T-cell (primary cell): Measurements from ENCODE around the gene TTC3. TPM values are rescaled to one million over a fixed set of nuclear protein-coding genes. Genes with fewer than 3 reads are reported as not detected.
A peak's percentile ranks its signal among the peaks of the same experiment; 100 is the strongest.

Experiments used
- ATAC-seq, 4 experiments: fragments of 200-7000 bp in 3 of 4; fragments of 150-1000 bp in 1 of 4; cut with Tn5 transposase; replicated peaks in 1 of 4; 1 replicate in 3 of 4; 2 replicates in 1 of 4; pipeline ENCODE4 v1.10.0; 2021; ENCODE audit warnings: moderate library complexity in 3 of 4, mild to moderate bottlenecking in 2 of 4, moderate number of reproducible peaks in 1 of 4
- CTCF ChIA-PET, 2 donors: fragments of 300-600 bp; sonication (Branson Sonifier 250); formaldehyde crosslinking; loops; one replicate each; lab custom pipeline; 2022; ENCODE audit warnings: antibody characterized with exemption in 2 of 2; lab: Charles Lee
- POLR2A ChIA-PET, 2 donors: fragments of 300-600 bp; sonication (Branson Sonifier 250); formaldehyde crosslinking; loops; one replicate each; lab custom pipeline; 2022; ENCODE audit warnings: antibody characterized with exemption in 2 of 2; lab: Charles Lee
- DNase-seq, 35 experiments: peaks; one replicate each; pipeline versions ENCODE4 v3.0.0 to v3.0.0-alpha.2; 2013 to 2023
- H3K27ac ChIP-seq: one replicate; pipeline ENCODE4 v1.5.1; 2013; ENCODE audit warnings: low read length
- H3K27me3 ChIP-seq, 2 experiments: replicated peaks in 1 of 2; 1 replicate in 1 of 2; 2 replicates in 1 of 2; pipeline versions ENCODE4 v1.6.1 to v1.7.0; 2013; ENCODE audit warnings: low read length in 1 of 2, mixed read lengths in 1 of 2; ENCODE audit not compliant: control insufficient read depth in 2 of 2, insufficient read depth in 2 of 2; ENCODE audit errors: extremely low read depth in 1 of 2
- H3K36me3 ChIP-seq, 2 donors: 1 replicate in 1 of 2; 2 replicates in 1 of 2; pipeline versions ENCODE4 v1.6.1 to v1.7.0; 2013; ENCODE audit warnings: low read length in 1 of 2; ENCODE audit not compliant: control insufficient read depth in 2 of 2, insufficient read depth in 1 of 2; ENCODE audit errors: extremely low read depth in 1 of 2
- H3K4me1 ChIP-seq, 2 experiments: 1 replicate in 1 of 2; 2 replicates in 1 of 2; pipeline versions ENCODE4 v1.6.1 to v1.7.0; 2013; ENCODE audit warnings: low read length in 2 of 2, mixed read lengths in 1 of 2; ENCODE audit not compliant: insufficient read depth in 2 of 2, control insufficient read depth in 1 of 2; ENCODE audit errors: extremely low read depth in 1 of 2
- H3K4me3 ChIP-seq, 2 donors: 1 replicate in 1 of 2; 2 replicates in 1 of 2; pipeline versions ENCODE4 v1.5.1 to v1.7.0; 2013; ENCODE audit warnings: mild to moderate bottlenecking in 2 of 2, low read length in 1 of 2, moderate library complexity in 1 of 2; ENCODE audit not compliant: control insufficient read depth in 1 of 2; ENCODE audit errors: extremely low read depth in 1 of 2
- H3K9me3 ChIP-seq: 2 replicates; pipeline ENCODE4 v1.7.0; 2013
- H3K27ac Mint-ChIP-seq, 2 donors: one replicate each; pipeline ENCODE4 v1.8.0; 2020 to 2021; ENCODE audit warnings: mild to moderate bottlenecking in 2 of 2, mixed read lengths in 2 of 2
- H3K27me3 Mint-ChIP-seq, 2 donors: one replicate each; pipeline ENCODE4 v1.8.0; 2021 to 2022; ENCODE audit warnings: mixed read lengths in 2 of 2
- H3K36me3 Mint-ChIP-seq: one replicate; pipeline ENCODE4 v1.8.0; 2021; ENCODE audit warnings: mixed read lengths
- H3K4me1 Mint-ChIP-seq, 3 donors: one replicate each; pipeline ENCODE4 v1.8.0; 2020 to 2022; ENCODE audit warnings: mixed read lengths in 3 of 3, mild to moderate bottlenecking in 1 of 3
- H3K4me3 Mint-ChIP-seq, 3 donors: one replicate each; pipeline ENCODE4 v1.8.0; 2020 to 2022; ENCODE audit warnings: mild to moderate bottlenecking in 3 of 3, mixed read lengths in 3 of 3, moderate library complexity in 3 of 3
- H3K9me3 Mint-ChIP-seq, 3 donors: one replicate each; pipeline ENCODE4 v1.8.0; 2020 to 2022; ENCODE audit warnings: mixed read lengths in 3 of 3
- WGBS: methylation state at CpG from one replicate; pipeline ENCODE4 v1.1.5; 2013; ENCODE audit warnings: missing lambda C conversion rate; ENCODE audit not compliant: insufficient coverage; 5-methylcytosine and 5-hydroxymethylcytosine counted together
- total RNA-seq, 35 experiments: library from RNA in 6 of 35; stranded (reverse) in 6 of 35; fragments of 120-200 nt in 1 of 35; gene quantifications; one replicate each; pipeline versions ENCODE4 v1.2.1 to v1.2.4 and lab custom pipeline; 2013 to 2026

Gene TTC3
- total RNA-seq, 5 donors from 2014 or later (not counting 1 experiment from before 2014, with no cell fraction given), result 125 to 153 (median 139) TPM

DNA sequence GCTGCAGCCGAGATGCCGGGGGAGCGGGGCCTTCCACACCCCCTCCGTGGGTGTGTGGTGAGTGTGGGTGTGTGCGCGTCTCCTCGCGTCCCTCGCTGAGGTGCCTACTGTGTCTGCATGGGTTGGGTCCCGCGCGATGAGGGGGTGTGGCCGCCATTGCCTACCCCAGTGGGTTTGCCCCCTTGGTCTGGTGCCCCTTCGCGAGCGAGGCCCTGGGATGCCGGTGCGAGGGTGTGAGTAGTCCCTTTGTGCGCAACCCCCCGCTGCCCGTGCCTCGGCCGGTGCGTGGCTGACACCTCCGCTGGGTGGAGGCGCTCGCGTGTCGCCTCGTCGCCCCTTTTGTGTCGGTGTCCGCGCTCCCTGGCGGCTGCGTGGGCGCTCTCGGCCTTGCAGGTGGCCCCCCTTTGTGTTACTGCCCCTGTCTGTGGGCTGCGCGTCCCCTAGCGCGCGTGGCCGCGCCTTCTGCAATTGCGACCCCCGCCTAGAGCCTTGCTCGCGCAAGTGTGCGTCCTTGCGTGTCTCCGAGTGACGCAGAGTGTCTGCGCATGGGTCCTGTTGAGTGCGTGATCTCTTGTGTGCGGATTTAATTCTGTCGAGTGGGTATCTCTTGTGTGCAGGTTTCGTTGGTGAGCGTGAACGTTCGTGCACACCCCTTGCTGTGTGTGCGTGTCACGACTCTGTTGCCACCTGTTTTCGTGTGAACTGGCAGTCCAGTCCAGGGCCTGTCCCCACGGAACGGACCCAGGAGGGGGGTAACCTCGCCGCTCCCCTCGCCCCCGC, 553 bp downstream of the TTC3 start:
- no peaks in the 10 kb centered on the region for H3K27me3 Mint-ChIP-seq
- Histone ChIP-seq H3K27me3 (no peaks in the 10 kb centered on the region), H3K4me3 (peak overlapping the region; percentile 84 to 92), H3K27ac (peak overlapping the region; percentile 87), H3K36me3 (no peaks in the 10 kb centered on the region), H3K4me1 (peaks cover 19 to 22% of the 10 kb centered on the region in 2 experiments), H3K9me3 (no peaks in the 10 kb centered on the region)
- H3K9me3 Mint-ChIP-seq, result no peaks in the 10 kb centered on the region
- peaks cover 56 to 58% (median 58%) of the 10 kb centered on the region in 3 donors for H3K4me1 Mint-ChIP-seq
- peak overlapping the region; percentile 92 to 97 (median 93) for H3K4me3 Mint-ChIP-seq
- H3K27ac Mint-ChIP-seq, result peak overlapping the region; percentile 95 to 96
- DNase-seq, result peak; percentile 61 to 84 (median 73)
- 1% methylated on average over 61 of the region's 70 CpGs for WGBS
- POLR2A ChIA-PET, result no interaction called here
- CTCF ChIA-PET, result no interaction called here
- ATAC-seq, result peak; percentile 53 to 67 (median 56)
- H3K36me3 Mint-ChIP-seq, result peaks cover 13% of the 10 kb centered on the region

DNA sequence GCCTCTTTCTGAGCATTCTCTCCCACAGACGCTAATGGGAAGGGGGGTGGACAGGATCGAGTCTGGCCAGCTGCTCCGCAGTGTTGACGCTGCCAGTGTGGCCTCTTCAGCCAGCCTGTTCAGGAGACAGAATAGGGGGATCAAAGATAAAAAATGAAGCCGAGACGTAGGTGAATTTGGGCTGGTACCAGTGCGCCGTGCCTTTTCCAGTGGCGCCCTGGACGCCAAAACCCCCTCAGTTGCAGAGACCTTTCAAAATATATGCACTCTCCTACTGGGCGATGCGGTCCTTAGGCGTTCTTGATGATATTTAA, 1.1 kb downstream of the TTC3 start:
- no CpG with 5 or more reads among the region's 13 CpGs for WGBS
- ATAC-seq (no peak), DNase-seq (no peak)
- Histone ChIP-seq H3K4me3 (peak overlapping the region; percentile 84 to 92), H3K9me3 (no peaks in the 10 kb centered on the region), H3K27ac (peak overlapping the region; percentile 87), H3K36me3 (no peaks in the 10 kb centered on the region), H3K4me1 (peaks cover 19 to 22% of the 10 kb centered on the region in 2 experiments), H3K27me3 (no peaks in the 10 kb centered on the region)
- ChIA-PET POLR2A (no interaction called here), CTCF (no interaction called here)
- peaks cover 60 to 62% (median 61%) of the 10 kb centered on the region in 3 donors for H3K4me1 Mint-ChIP-seq
- H3K27me3 Mint-ChIP-seq, result no peaks in the 10 kb centered on the region
- peaks cover 0 to 3% (median 2%) of the 10 kb centered on the region in 3 donors for H3K9me3 Mint-ChIP-seq
- H3K4me3 Mint-ChIP-seq, result peak overlapping the region; percentile 92 to 97 (median 93)
- peaks cover 11% of the 10 kb centered on the region for H3K36me3 Mint-ChIP-seq
- peak overlapping the region; percentile 95 to 96 for H3K27ac Mint-ChIP-seq

DNA sequence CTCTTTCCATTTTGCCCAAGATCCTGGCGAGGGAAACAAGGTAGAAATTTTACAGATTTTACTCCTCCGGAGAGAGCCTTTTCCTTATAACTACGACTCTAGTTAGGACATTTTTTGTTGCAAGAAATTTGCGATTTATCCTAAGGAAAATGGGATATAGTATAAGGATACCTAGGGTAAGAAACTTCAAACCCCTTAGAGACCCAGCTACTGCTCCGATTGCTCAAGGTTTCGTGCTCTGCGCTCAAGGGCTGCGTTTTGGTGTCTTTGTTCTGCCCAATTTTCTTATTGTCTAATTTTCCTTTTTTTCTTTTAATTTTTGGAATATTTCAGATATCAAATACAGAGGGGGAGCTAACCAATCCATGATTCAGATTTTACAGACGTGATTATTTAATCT, 1.5 kb downstream of the TTC3 start:
- ChIA-PET POLR2A (no interaction called here), CTCF (no interaction called here)
- Histone ChIP-seq H3K27ac (peak overlapping the region; percentile 87), H3K9me3 (no peaks in the 10 kb centered on the region), H3K4me1 (peaks cover 19 to 22% of the 10 kb centered on the region in 2 experiments), H3K36me3 (no peaks in the 10 kb centered on the region), H3K4me3 (peak overlapping the region; percentile 84 to 92), H3K27me3 (no peaks in the 10 kb centered on the region)
- H3K9me3 Mint-ChIP-seq, result peaks cover 0 to 5% (median 3%) of the 10 kb centered on the region in 3 donors
- peaks cover 60 to 66% (median 63%) of the 10 kb centered on the region in 3 donors for H3K4me1 Mint-ChIP-seq
- peak overlapping the region; percentile 95 to 96 for H3K27ac Mint-ChIP-seq
- peak overlapping the region; percentile 92 to 97 (median 93) for H3K4me3 Mint-ChIP-seq
- ATAC-seq (no peak), DNase-seq (no peak)
- no CpG with 5 or more reads among the region's 9 CpGs for WGBS
- H3K36me3 Mint-ChIP-seq, result peaks cover 11% of the 10 kb centered on the region
- no peaks in the 10 kb centered on the region for H3K27me3 Mint-ChIP-seq

DNA sequence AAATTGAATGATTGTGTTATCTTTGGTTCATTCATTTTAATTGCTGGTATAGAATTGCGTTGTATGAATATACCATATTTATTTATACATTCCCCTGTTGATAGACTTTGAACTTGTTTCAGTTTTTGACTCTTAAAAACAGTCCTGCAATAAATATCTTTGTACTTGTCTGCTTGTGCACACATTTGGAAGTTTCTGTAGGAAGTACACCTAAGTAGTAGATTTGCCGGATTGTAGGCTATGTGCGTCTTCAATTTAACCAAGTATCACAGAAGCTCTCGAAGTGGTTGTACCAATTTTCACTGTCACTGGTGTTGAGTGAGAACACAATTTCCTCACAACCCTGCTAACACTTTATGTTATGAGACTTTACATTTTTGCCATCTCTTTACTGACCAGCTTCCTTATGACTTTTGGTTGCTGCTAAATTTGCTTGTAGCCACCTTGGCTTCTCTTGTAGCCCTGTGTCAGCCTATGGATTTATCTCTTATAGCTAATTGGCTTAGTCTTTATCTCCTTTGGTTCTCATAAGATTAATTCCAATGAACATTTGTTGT, 2.2 kb downstream of the TTC3 start:
- no CpG with 5 or more reads among the region's 4 CpGs for WGBS
- no peaks in the 10 kb centered on the region for H3K9me3 ChIP-seq
- DNase-seq (no peak), ATAC-seq (no peak)
- ChIA-PET CTCF (interaction anchor here in 1 of 2 donors (0.6 kb wide), 1 partner anchor 28 kb away, joined by 3 read pairs; no protein-coding TSS in a partner anchor), POLR2A (interaction anchor here in 1 of 2 donors (0.6 kb wide), 1 partner anchor 11 kb away, joined by 4 read pairs; no protein-coding TSS in a partner anchor)
- no peak overlapping the region for H3K27ac ChIP-seq
- H3K36me3 ChIP-seq, result no peaks in the 10 kb centered on the region
- Mint-ChIP-seq H3K27me3 (no peaks in the 10 kb centered on the region), H3K36me3 (peaks cover 11% of the 10 kb centered on the region), H3K9me3 (peaks cover 0 to 5% (median 5%) of the 10 kb centered on the region in 3 donors), H3K4me3 (peak overlapping the region; percentile 55 to 93 (median 92)), H3K27ac (no peak overlapping the region), H3K4me1 (peaks cover 61 to 73% (median 62%) of the 10 kb centered on the region in 3 donors)
- no peaks in the 10 kb centered on the region for H3K27me3 ChIP-seq
- H3K4me1 ChIP-seq, result peaks cover 19 to 22% of the 10 kb centered on the region in 2 experiments
- no peak overlapping the region for H3K4me3 ChIP-seq

DNA sequence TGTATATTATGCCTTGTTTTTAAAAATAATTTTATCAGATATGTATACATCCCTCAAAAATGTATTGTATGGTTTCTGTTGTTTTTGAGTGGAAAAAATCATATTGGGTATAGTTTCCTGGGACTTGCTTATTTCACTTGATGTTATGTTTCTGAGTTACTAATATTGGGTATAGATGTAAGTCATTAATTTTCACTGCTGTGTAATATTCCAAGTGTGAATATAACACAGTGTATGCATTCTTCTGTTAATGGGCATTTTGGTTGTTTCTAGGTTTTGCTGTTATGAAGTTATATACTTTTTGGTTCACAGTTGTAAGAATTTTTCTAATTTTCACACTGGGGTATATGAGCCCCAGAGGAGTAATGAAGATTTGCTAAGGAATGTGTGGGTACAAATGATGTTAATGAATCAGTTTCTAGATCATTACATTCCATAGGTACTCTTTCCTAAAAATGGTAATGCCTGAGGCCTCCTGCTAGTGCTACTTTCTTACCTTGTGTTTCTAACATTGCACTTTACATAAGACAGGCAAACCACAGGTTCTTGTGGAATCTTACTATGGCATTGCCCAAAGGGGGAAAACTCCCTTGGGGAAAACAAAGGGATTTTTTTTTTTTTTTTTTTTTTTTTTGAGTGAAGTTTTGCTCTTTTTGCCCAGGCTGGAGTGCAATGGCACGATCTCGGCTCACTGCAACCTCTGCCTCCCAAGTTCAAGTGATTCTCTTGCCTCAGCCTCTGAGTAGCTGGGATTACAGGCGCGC, 3.2 kb downstream of the TTC3 start:
- peaks cover 0 to 5% (median 5%) of the 10 kb centered on the region in 3 donors for H3K9me3 Mint-ChIP-seq
- no peak overlapping the region for H3K27ac Mint-ChIP-seq
- DNase-seq, result no peak
- Histone ChIP-seq H3K4me3 (no peak overlapping the region), H3K9me3 (no peaks in the 10 kb centered on the region), H3K4me1 (peaks cover 19 to 21% of the 10 kb centered on the region in 2 experiments), H3K27me3 (no peaks in the 10 kb centered on the region), H3K27ac (no peak overlapping the region), H3K36me3 (no peaks in the 10 kb centered on the region)
- no peak for ATAC-seq
- H3K36me3 Mint-ChIP-seq, result peaks cover 9% of the 10 kb centered on the region
- 100% methylated on average over 2 of the region's 4 CpGs for WGBS
- POLR2A ChIA-PET, result no interaction called here
- CTCF ChIA-PET, result no interaction called here
- no peaks in the 10 kb centered on the region for H3K27me3 Mint-ChIP-seq
- H3K4me3 Mint-ChIP-seq, result no peak overlapping the region
- peaks cover 59 to 70% (median 59%) of the 10 kb centered on the region in 3 donors for H3K4me1 Mint-ChIP-seq

DNA sequence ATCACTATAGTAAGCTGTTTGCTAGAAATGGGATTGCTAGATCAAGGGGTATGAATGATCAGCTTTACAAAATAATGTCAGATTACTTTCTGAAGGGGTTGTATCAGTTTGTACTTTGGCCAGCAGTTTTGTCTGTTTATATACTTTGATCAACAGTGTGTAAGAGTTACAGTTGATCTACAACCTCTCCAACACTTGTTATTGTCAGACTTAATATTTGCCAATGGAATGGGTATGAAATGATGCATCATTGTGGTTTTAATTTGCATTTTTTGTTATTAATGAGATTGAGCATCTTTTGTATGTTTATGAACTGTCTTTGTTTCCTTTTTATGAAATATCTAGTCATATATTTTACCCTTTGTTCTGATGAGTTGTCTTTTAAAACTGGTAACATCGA, 4.3 kb downstream of the TTC3 start:
- H3K4me1 Mint-ChIP-seq, result peaks cover 57 to 60% (median 57%) of the 10 kb centered on the region in 3 donors
- H3K27me3 Mint-ChIP-seq, result no peaks in the 10 kb centered on the region
- no peak for ATAC-seq
- ChIA-PET POLR2A (interaction anchor here in 1 of 2 donors (0.6 kb wide), 1 partner anchor 330 kb away, joined by 6 read pairs; no protein-coding TSS in a partner anchor), CTCF (no interaction called here)
- no peak overlapping the region for H3K27ac Mint-ChIP-seq
- peaks cover 0 to 5% (median 5%) of the 10 kb centered on the region in 3 donors for H3K9me3 Mint-ChIP-seq
- Histone ChIP-seq H3K4me1 (peaks cover 11% of the 10 kb centered on the region in 2 experiments), H3K9me3 (no peaks in the 10 kb centered on the region), H3K27ac (no peak overlapping the region), H3K36me3 (no peaks in the 10 kb centered on the region), H3K27me3 (no peaks in the 10 kb centered on the region), H3K4me3 (no peak overlapping the region)
- no peak for DNase-seq
- H3K4me3 Mint-ChIP-seq, result no peak overlapping the region
- H3K36me3 Mint-ChIP-seq, result peaks cover 8% of the 10 kb centered on the region
- WGBS, result no CpG with 5 or more reads among the region's 1 CpG
